ENCODE results near the gene NAXD. TPM values are rescaled to one million over a fixed set of nuclear protein-coding genes. Genes with fewer than 3 reads are reported as not detected.

Gene NAXD
- total and polyA plus RNA-seq, 2 of the 4 experiments (the other 2 are of a cell fraction): 10.2 to 27.2 TPM

DNA sequence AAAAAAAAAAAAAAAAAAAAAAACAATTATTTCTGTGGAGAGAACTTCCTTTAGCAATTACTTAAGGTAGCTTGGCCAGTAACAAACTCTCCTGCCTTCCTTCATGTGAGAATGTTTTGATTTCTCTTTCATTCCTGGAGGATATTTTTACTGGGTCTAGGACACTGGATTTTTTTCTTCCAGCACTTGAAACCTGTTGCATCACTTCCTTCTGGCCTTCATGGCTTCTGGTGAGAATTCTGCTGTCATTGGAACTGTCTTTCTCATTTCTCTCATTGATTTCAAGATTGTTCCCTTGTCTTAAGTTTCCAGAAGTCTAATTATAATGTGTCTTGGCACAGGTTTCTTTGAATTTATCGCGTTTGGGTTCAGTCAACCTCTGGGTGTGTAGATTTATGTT, 34.5 kb upstream of the NAXD start:
- Histone ChIP-seq H2AFZ (replicated peaks; ENCODE audit: low read length, poor library complexity) (no peak overlapping the region), H2AK5ac (ENCODE audit: low read depth, low read length) (no peak overlapping the region), H3K9me1 (ENCODE audit: insufficient read depth, low read length) (no peaks in the 10 kb centered on the region), H3K9me3 (ENCODE audit: control insufficient read depth, insufficient read depth, low read length) (no peaks in the 10 kb centered on the region), H4K8ac (ENCODE audit: low read depth in 2 of 2, low read length in 2 of 2) (peak overlapping the region in 1 of 2 experiments; percentile 31; a peak in 1 of 4 replicates), H3K36me3 (ENCODE audit: control insufficient read depth, insufficient read depth, low read length) (no peaks in the 10 kb centered on the region), H3K79me1 (ENCODE audit: low read depth in 1 of 2, low read length in 2 of 2) (no peaks in the 10 kb centered on the region), H2BK20ac (ENCODE audit: low read depth, low read length) (no peak overlapping the region), H3K9ac (ENCODE audit: low read depth, low read length) (no peak overlapping the region), H2BK120ac (ENCODE audit: low read depth, low read length) (no peak overlapping the region), H3K56ac (ENCODE audit: extremely low read depth, insufficient read depth, low read length) (no peak overlapping the region), H3K27ac (ENCODE audit: insufficient read depth, low read length) (no peak overlapping the region), H2BK5ac (ENCODE audit: low read depth, low read length, poor library complexity, severe bottlenecking) (no peak overlapping the region), H2BK15ac (ENCODE audit: low read depth, low read length) (no peak overlapping the region), H2AK9ac (replicated peaks; ENCODE audit: low read depth, low read length, poor library complexity) (no peak overlapping the region), H3K4me3 (ENCODE audit: insufficient read depth, low read depth, low read length) (no peak overlapping the region), H3K27me3 (ENCODE audit: control insufficient read depth, insufficient read depth, low read length) (peaks cover 2% of the 10 kb centered on the region; the same call in 1 of the 2 replicates), H4K20me1 (ENCODE audit: insufficient read depth, low read length) (no peaks in the 10 kb centered on the region), H3K23ac (ENCODE audit: low read depth, low read length) (no peak overlapping the region), H4K91ac (ENCODE audit: insufficient read depth, low read depth, low read length) (no peak overlapping the region), H3K4ac (ENCODE audit: low read depth, low read length) (no peak overlapping the region), H3K14ac (replicated peaks; ENCODE audit: low read depth, low read length) (peak overlapping the region; percentile 22; the same call in 1 of the 2 replicates), H4K5ac (ENCODE audit: low read depth, low read length) (0 out of 2 replicates have a peak overlapping the region, but pooled peaks have one; percentile 8), H3K4me2 (ENCODE audit: low read depth, low read length) (no peak overlapping the region), H3K18ac (ENCODE audit: low read depth, low read length) (peak overlapping the region; percentile 2; the same call in 1 of the 2 replicates), H3K4me1 (ENCODE audit: control insufficient read depth, insufficient read depth, low read length) (no peaks in the 10 kb centered on the region)
- intact Hi-C loops (cut with micrococcal nuclease): no loop called here
- ChIA-PET POLR2A (ENCODE audit: unreplicated experiment) (no interaction called here), CTCF (no interaction called here)
- dilution Hi-C loops (cut with HindIII; ENCODE audit: low sequenced_read_pairs, unreplicated experiment): no loop called here
- BruUV-seq (replicated peaks): no TSS peak
- peak; percentile 42; the same call in 1 of the 2 replicates for ATAC-seq (ENCODE audit: low read depth)
- in situ Hi-C loops (cut with MboI; ENCODE audit: low sequenced_read_pairs): loop anchor here (25.0 kb wide), 1 partner anchor 232 kb away; no protein-coding TSS in a partner anchor
- WGBS, 2 experiments (ENCODE audit: extremely low coverage in 2 of 2, insufficient read length in 1 of 2): no CpG with 5 or more reads among the region's 2 CpGs
- TF ChIP-seq CEBPB (IDR thresholded peaks at IDR 0.05; ENCODE audit: low read depth, low read length): peak; percentile 73
- TF ChIP-seq CTCF (conservative IDR thresholded peaks at IDR 0.05; ENCODE audit: low read depth, low read length): no peak
- DNase-seq: peak; percentile 33
